Suprapubic skin (tissue), 4 donors: ENCODE results near the gene RCOR3. TPM values are rescaled to one million over a fixed set of nuclear protein-coding genes. Genes with fewer than 3 reads are reported as not detected.

Experiments used
- DNase-seq, 2 donors: peaks; one replicate each; pipeline ENCODE4 v3.0.0-alpha.2; 2019; ENCODE audit warnings: low spot score in 2 of 2
- H3K27ac ChIP-seq: fragments of 200-600 bp; sonication (generic); one replicate; pipeline ENCODE4 v1.5.1; 2019
- H3K27me3 ChIP-seq: fragments of 200-600 bp; sonication (generic); one replicate; pipeline ENCODE4 v1.5.1; 2019
- H3K36me3 ChIP-seq: fragments of 200-600 bp; sonication (generic); one replicate; pipeline ENCODE4 v1.5.1; 2019
- H3K4me1 ChIP-seq: fragments of 200-600 bp; sonication (generic); one replicate; pipeline ENCODE4 v1.5.1; 2019
- H3K4me3 ChIP-seq: fragments of 200-600 bp; sonication (generic); one replicate; pipeline ENCODE4 v1.5.1; 2019; ENCODE audit warnings: mild to moderate bottlenecking
- H3K9me3 ChIP-seq: fragments of 200-600 bp; sonication (generic); one replicate; pipeline ENCODE4 v1.5.1; 2019
- CTCF ChIP-seq, 2 donors: fragments of 200-600 bp in 1 of 2; fragments of 450-650 bp in 1 of 2; sonication (generic) in 1 of 2; IDR thresholded peaks; one replicate each; pipeline ENCODE4 v1.5.1; 2016 to 2019; ENCODE audit warnings: antibody characterized with exemption in 2 of 2, mild to moderate bottlenecking in 1 of 2, moderate library complexity in 1 of 2
- EP300 ChIP-seq: sonication (generic); formaldehyde crosslinking; IDR thresholded peaks from one replicate; pipeline ENCODE4 v1.6.1; 2017; ENCODE audit warnings: antibody characterized with exemption
- POLR2A ChIP-seq, 2 donors: fragments of 450-650 bp; IDR thresholded peaks; one replicate each; pipeline ENCODE4 v1.6.1; 2017; ENCODE audit warnings: antibody characterized with exemption in 2 of 2, mild to moderate bottlenecking in 2 of 2, moderate library complexity in 2 of 2
- POLR2AphosphoS5 ChIP-seq, 3 donors: sonication (generic); formaldehyde crosslinking; IDR thresholded peaks; one replicate each; pipeline ENCODE4 v1.6.1; 2017; ENCODE audit warnings: antibody characterized with exemption in 3 of 3
- WGBS: methylation state at CpG from one replicate; pipeline ENCODE4 v1.1.5; 2018; 5-methylcytosine and 5-hydroxymethylcytosine counted together
- total RNA-seq, 4 donors: library from RNA; depleted of rRNA; stranded (reverse); fragments of >200 nt; gene quantifications; one replicate each; pipeline ENCODE4 v1.1.0, GENCODE V29; 2016

Gene RCOR3
- total RNA-seq, 4 donors from 2014 or later = 24.9 to 151 (median 42.9) TPM

- Histone ChIP-seq H3K27ac (no peak overlapping the region), H3K4me3 (no peak overlapping the region), H3K9me3 (no peaks in the 10 kb centered on the region), H3K27me3 (no peaks in the 10 kb centered on the region), H3K4me1 (peaks cover 3% of the 10 kb centered on the region), H3K36me3 (no peaks in the 10 kb centered on the region)
- no peak for DNase-seq
- TF ChIP-seq EP300 = no peak
- no peak for TF ChIP-seq CTCF (IDR thresholded peaks at IDR 0.05)
- no peak for TF ChIP-seq POLR2A (IDR thresholded peaks at IDR 0.05)
- TF ChIP-seq POLR2AphosphoS5 (IDR thresholded peaks at IDR 0.05) = no peak
- 100% methylated on average over 1 of the region's 1 CpG for WGBS
These were observed 82.8 kb downstream of the RCOR3 start for GRCh38 chr1:211341999-211342398.

DNA sequence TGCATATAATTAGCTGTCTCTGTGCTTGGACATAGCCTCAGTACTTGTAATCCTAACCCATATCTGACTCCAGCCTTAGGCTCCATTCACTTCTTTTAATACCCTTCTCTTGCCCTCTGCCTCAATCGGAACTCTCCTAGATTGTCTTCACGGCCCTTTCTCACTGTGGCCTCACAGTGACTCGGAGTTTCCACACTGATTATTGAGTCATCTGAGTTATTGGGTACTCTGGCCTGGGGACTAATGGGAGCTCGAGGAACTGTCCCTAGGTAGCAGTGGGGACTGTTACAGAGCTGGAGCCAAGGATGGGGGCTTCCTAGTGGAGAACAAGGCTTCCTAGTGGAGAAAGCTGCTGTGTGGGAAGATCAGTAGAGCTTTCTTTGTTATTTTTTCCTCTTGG lies 84.4 kb downstream of the RCOR3 start:
- DNase-seq = no peak
- H3K36me3 ChIP-seq = no peaks in the 10 kb centered on the region
- no peaks in the 10 kb centered on the region for H3K27me3 ChIP-seq
- no peak for TF ChIP-seq EP300
- TF ChIP-seq CTCF (IDR thresholded peaks at IDR 0.05) = no peak
- no peak for TF ChIP-seq POLR2A (IDR thresholded peaks at IDR 0.05)
- no peak for TF ChIP-seq POLR2AphosphoS5 (IDR thresholded peaks at IDR 0.05)
- WGBS = 84% methylated on average over 4 of the region's 4 CpGs
- H3K4me1 ChIP-seq = peaks cover 3% of the 10 kb centered on the region
- H3K4me3 ChIP-seq = no peak overlapping the region
- no peaks in the 10 kb centered on the region for H3K9me3 ChIP-seq
- H3K27ac ChIP-seq = no peak overlapping the region

DNA sequence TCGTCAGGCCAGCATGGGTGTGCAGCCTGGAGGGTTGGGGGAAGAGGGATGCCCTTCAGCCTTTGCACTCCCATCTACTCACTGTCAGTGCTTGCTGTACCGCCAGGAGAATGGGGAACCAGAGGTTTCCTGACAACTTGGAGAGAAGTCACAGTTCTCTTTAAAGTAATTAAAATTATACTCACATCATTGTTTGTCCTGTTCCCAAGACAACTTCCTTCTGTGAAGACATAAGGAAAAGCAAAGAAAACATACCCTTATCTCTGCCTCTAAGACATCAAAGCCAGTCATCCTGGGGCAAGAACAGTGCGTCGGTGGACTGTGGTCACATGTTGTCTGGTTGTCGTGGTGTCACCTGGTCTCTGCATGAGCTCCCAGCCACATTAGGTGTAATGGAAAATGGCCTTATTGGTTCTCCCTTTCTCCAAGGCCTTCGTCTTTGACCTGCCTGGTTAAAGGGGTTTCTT lies 85.0 kb downstream of the RCOR3 start:
- Histone ChIP-seq H3K27ac (no peak overlapping the region), H3K4me1 (peaks cover 3% of the 10 kb centered on the region), H3K4me3 (no peak overlapping the region), H3K9me3 (no peaks in the 10 kb centered on the region), H3K27me3 (no peaks in the 10 kb centered on the region), H3K36me3 (no peaks in the 10 kb centered on the region)
- TF ChIP-seq POLR2AphosphoS5 (IDR thresholded peaks at IDR 0.05) = no peak
- TF ChIP-seq EP300 = no peak
- no peak for TF ChIP-seq POLR2A (IDR thresholded peaks at IDR 0.05)
- no peak for TF ChIP-seq CTCF (IDR thresholded peaks at IDR 0.05)
- DNase-seq = no peak
- WGBS = 81% methylated on average over 6 of the region's 6 CpGs

- no peak overlapping the region for H3K4me3 ChIP-seq
- H3K27me3 ChIP-seq = no peaks in the 10 kb centered on the region
- no peaks in the 10 kb centered on the region for H3K9me3 ChIP-seq
- H3K27ac ChIP-seq = no peak overlapping the region
- no peaks in the 10 kb centered on the region for H3K36me3 ChIP-seq
- TF ChIP-seq POLR2AphosphoS5 (IDR thresholded peaks at IDR 0.05) = no peak
- TF ChIP-seq CTCF (IDR thresholded peaks at IDR 0.05) = no peak
- no peak for TF ChIP-seq EP300
- TF ChIP-seq POLR2A (IDR thresholded peaks at IDR 0.05) = no peak
- WGBS = 87% methylated on average over 2 of the region's 2 CpGs
- DNase-seq = no peak
- H3K4me1 ChIP-seq = no peaks in the 10 kb centered on the region
These were observed 86.6 kb downstream of the RCOR3 start for GRCh38 chr1:211345719-211346118.

GRCh38 chr1:211347077-211347844 lies 88.1 kb downstream of the RCOR3 start:
- Histone ChIP-seq H3K4me1 (no peaks in the 10 kb centered on the region), H3K9me3 (no peaks in the 10 kb centered on the region), H3K27ac (no peak overlapping the region), H3K36me3 (no peaks in the 10 kb centered on the region), H3K4me3 (no peak overlapping the region), H3K27me3 (no peaks in the 10 kb centered on the region)
- 90% methylated on average over 4 of the region's 4 CpGs for WGBS
- TF ChIP-seq POLR2A (IDR thresholded peaks at IDR 0.05) (no peak), CTCF (IDR thresholded peaks at IDR 0.05) (no peak), POLR2AphosphoS5 (IDR thresholded peaks at IDR 0.05) (no peak), EP300 (no peak)
- no peak for DNase-seq
